IPS DF 4.7 (cell line): ENCODE measurements around the gene RPL13.

Source experiments
- DNase-seq: peaks from one replicate; pipeline ENCODE4 v3.0.0-alpha.2; 2013; ENCODE audit warnings: low spot score; ENCODE audit errors: extremely low read depth

The RPL13 gene

DNA sequence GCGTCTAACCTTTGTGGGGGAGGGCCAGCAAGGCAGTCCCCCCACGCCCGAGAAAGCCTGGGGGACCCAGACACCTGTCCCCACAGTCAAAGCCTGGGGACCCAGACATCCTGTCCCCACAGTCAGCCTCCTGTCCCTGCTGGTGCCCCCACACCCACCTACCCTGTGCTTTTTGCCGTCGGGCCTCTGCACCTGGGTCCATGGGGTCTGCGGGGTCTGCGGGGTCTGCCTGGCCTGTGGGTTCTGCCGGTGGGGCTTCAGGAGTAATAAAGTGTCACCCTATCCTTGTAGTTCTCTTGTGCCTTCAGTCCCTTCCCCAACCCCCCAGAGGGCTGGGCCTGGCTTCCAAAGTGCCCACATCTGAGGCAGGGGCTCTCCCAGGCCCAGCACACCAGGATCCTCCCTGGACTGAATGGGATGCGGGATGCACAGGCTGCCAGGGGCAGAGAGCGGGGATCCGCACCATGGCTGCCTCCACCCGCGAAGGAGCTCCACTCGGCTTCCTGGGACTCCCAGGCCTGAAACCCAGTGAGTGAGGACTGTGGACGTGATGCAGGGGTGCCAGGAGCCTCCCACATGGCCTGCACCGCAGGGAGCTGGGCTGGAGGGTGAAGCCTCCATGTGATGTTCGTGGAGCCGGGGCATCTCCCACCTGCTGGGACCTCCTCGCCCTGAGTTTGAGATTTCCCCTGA, 36.6 kb downstream of the RPL13 start:
- no peak for DNase-seq

DNA sequence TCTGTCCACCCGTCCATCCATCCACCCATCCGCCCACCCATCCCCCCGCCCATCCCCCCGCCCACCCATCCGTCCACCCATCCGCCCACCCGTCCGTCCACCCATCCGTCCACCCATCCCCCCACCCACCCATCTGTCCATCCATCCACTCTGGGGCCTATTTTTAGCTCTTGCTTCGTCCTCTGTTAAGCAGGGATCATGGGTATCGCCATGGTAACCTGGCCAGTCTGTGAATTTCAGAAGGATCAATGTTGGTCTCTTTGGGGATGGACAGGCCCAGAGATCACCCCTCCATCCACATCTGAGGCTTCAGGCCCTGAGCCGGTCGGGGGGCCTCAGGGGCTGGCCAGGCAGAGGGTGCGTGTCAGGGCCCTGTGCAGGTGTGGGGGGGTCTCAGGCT, 37.7 kb downstream of the RPL13 start:
- no peak for DNase-seq

DNA sequence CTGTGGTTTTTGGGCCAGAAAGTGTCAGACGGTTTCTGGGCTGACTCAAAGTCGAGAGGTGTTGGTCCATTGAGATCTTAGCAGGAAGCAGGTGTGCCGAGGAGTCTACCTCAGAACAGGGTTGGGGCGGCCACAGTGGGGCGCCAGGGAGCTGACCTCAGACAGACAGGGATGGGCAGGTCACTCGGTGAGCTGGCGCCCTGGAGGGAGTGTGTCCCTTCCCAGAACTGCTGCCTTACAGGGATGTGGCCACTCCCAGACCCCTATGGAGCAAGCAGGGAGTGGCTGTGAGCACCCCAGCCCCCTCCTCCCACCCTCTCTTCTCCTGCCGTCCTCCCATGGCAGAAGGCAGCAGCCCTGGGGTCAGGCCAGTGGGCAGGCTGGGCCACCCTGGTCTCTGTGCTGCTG, 39.0 kb downstream of the RPL13 start:
- DNase-seq: no peak

DNA sequence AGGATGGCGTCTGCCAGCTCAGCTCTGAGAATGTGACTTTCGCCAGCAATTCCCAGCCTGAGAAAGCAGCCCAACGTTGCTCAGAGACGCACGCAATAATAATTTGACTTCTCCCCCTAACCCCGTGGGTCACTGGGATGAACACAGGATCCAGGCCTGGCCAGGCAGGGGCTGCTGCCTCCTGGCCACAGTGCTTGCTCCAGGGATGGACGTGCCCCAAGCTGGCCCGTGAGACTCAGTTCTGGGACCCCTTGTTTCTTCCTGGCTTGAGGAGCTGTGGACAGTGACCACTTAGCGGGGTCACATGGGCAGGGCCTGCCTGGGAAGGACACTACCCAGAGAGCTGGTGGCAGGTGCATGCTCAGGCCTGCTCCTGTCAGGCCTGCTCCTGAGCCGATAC, 39.4 kb downstream of the RPL13 start:
- DNase-seq: no peak

DNA sequence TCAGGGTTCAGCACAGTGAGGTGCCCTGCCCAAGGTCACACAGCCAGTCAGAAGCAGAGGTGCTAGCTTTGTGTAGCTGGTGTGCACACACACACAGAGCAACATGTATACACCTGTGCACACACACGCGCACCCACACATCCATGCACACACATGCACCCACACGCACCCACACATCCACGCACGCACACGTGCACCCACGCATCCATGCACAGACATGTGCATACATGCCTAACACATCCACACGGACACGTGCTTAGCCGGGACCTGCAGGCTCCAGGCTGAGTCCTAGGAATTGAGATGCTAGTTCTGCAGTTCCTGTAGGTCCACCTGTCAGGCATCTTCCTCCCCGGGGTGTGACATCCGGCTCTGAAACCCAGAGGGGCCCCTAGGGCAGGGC, 39.9 kb downstream of the RPL13 start:
- no peak for DNase-seq

DNA sequence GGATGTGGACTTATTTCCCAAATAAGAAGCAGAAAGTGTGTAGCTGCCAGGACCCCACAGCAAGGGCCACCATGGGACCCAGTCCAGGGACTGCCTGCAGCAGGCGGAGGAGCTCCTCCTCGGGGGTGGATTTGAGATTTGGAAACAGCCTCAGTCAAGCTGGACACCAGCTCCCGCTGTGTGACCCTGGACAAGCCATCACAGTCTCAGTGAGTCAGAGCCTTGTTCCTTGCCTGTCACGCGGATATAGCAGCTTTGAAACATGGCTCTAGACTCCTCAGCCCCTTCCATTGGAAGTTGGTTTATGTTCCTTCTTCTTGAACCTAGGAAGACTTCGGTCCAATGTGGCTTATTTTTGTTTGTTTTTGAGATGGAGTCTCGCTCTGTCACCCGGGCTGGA, 40.5 kb downstream of the RPL13 start:
- DNase-seq: no peak

DNA sequence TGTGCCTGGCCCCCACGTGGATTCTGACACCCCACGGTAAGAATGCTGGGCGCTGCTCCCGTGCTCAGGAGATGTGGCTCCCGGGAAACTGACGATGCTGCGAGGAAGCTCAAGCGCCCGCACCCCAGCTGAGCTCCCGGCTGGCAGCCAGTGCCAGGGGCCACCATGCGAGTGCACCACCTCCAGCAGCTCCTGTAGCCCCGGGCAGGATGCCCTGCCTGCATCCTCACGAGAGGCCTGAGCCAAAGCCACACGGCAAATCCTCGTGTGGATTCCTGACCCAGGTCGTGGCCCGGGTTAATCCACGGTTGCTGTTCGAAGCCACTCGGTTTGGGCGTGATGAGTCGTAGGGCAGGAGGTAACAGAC, 41.4 kb downstream of the RPL13 start:
- DNase-seq: no peak

DNA sequence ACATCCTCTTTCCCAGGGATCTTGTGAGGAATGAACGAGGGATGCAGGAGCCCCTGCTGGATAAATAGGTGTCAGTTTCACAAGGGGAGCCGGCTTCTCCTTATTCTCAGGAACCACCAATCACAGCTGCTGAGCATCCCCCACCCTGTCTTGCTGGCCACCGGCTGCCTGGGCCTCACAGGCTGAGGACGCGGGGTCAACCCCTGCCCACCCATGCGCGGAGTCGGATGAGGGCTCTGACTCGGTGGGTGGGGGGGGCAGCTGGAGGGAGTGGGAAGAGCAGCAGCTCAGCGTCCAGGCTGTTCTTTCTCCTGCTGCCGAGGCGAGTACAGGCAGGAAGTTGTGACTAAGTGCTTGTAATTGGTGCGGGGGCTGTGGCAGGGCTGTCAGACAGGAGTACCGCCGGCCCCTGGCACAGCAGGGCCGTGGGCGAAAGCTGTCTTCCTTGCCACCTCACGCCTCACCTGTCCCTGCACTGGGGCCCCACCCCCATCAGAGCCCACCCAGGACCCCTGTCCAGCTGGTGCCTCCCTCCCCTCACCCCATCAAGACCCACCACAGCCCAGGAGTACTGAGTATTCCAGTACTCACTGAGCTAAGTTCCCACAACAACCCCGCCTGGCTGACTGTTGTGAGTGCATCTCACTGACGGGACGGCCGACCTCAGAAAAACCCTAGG, 41.9 kb downstream of the RPL13 start:
- DNase-seq: no peak

DNA sequence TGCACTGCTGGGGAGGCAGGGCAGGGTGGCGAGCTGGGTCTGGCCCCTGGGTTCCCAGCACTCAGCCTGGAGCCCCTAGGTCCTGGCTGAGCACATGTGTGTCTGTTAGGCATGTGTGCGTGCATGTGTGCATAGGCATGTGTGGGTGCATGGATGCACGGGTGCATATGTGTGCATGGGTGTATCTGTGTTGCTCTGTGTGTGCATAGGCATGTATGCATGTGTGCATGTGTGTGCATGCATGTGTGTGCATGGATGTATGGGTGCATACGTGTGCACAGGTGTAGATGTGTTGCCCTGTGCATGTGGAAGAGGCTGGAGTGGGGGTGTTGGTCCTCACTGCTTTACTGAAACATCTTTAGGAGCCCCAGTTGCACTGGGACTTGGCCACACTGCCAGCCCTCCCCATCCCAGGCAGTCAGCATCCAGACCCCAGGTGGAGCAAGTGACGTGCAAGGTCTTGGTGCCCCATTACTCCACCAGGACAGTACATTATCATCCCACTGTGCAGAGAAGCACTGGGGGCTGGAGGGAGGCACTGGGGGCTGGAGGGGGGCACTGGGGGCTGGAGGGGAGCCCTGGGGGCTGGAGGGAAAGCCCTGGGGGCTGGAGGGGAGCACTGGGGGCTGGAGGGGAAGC, 42.6 kb downstream of the RPL13 start:
- DNase-seq: no peak

DNA sequence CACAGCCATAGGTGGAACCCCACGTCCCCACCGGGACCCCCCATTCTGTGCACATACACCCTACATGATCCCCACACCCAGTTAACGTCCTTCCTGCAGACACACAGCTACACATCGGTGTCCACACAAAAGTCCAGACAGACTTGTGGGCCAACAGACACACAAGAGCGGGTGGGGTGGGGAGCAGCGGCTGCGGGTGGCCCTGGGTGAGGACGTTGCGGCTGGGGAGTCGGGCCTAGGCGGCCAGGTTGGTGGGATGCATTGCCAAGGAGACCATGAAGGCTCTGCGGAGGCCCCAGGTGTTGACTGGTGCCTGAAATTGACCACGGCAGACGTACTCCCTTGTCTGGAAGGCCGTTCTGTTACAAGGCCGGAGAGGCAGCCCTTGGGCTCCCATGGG, 44.3 kb downstream of the RPL13 start:
- no peak for DNase-seq

DNA sequence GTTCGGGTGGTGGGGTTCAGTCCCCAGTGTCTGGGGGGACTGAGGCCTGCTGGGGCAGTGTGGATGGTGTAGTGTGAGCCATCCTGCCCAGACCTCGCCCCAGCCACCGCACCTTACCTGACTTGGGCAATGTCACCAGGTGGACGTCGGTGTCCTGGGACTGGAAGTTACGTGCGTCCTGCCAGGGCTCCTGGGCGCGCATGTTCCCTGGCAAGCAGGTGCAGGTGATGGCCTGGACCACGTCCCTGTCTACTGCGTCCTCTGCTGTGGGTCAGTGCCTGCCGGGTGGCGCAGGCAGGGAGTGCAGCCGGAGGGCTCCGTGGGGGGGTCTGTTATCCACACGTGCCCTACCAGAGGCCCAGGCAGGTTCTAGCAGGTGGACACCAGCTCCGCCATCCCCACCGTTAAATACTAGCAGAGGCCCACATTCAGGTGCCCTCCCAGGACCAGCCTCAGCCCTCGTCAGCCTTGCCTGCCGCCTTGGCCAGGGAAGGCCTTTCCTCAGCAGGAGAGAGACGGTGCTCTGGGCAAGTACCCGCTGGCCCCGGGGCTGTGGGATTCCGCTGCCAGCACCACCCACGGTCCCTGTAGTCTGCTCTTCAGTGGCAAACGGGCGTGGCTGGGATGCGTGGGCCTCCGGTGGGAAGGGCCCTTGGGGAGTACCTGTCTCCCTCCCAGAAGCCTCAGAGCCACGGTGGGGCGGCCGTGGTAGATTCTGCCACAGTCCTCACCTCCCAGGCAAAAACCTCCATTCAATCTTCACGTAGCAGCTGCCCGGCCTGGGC, 44.9 kb downstream of the RPL13 start:
- DNase-seq: no peak

DNA sequence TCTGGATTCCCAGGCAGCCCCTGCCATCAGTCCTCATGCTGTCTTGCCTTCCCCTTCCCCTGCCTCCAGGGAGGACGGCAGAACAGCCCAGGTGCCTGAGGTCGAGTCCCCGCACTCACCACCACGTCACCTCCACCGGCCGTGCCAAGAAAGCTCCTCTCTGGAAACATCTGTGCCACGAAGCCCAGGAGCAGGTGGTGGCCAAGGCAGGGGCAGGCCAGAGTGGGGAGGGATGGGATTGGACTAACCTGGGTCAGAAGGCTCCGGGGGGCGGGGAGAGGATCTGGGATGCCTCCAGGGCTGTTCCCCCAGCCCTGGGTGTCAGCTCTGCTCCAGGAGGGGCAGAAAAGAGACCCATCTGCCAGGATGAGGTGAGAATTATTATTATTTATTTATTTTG, 45.5 kb downstream of the RPL13 start:
- no peak for DNase-seq

DNA sequence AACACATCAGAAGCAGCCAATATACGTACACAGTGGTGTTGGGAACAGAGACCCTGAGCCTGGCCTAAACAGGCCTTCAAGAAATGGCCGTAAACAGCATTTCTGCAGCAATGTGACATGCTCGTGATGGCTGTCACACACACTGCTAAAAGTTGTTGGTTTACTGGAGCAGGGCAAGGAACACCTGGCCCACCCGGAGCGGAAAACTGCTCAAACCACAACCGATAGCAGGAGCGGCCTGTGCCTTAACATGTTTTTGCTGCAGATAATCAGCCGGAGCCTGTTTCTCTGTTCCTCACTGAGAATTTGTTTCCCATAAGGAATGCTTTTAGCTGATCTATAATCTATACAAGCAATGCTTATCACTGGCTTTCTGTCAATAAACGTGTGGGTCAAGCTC, 47.0 kb downstream of the RPL13 start:
- no peak for DNase-seq

DNA sequence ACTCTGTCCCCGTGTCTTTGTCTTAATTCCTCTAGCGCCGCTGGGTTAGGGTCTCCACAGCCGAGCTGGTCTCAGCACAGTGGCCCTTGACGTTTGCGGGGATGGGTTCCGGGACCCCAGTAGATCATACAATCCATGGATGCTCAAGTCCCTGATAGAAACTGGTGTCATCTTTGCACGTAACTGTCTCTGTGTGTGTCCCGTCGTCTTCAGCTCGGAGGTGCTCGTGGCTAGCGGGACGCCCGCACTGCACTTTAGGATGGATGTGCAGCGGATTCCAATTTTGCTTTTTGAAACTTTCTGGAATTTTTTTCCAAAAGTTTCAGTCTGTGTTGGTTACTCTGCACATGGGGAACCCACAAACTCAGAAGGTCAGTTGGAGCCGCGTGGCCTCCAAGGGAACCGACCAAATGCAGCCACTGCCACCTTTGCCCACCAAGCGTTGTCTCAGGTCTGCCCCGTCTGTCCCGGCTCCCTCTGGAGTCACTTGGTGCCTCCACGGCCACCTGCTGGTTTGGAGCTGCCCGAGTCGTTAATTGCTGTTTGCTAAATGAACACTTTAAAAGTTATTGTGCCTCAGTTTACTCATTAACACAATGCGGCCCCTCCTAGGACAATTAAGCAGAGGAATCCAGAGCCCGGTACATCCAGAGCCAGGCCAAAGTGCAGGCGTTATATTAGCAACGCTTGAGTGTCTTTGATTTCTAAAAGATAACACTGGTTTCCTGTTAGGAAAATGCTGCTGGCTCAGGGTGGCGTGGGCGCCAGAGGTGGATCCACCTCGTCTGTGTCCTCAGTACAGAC, 47.7 kb downstream of the RPL13 start:
- DNase-seq: no peak

DNA sequence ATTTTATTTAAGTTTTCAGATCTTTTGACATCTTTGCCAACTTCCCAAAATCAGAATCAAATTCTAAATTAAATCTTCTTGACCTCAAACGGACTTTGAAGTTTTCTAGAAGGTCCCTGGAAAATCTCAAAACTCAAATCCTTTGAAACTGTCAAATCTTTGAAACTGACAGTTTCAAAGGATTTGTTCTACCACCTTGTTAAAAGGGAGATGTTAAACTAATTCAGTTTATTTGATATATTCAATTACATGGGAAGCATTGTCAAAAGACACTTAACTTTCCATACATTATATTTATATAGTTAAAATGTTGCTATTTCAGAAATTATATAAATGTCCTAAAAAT, 49.6 kb downstream of the RPL13 start:
- no peak for DNase-seq

DNA sequence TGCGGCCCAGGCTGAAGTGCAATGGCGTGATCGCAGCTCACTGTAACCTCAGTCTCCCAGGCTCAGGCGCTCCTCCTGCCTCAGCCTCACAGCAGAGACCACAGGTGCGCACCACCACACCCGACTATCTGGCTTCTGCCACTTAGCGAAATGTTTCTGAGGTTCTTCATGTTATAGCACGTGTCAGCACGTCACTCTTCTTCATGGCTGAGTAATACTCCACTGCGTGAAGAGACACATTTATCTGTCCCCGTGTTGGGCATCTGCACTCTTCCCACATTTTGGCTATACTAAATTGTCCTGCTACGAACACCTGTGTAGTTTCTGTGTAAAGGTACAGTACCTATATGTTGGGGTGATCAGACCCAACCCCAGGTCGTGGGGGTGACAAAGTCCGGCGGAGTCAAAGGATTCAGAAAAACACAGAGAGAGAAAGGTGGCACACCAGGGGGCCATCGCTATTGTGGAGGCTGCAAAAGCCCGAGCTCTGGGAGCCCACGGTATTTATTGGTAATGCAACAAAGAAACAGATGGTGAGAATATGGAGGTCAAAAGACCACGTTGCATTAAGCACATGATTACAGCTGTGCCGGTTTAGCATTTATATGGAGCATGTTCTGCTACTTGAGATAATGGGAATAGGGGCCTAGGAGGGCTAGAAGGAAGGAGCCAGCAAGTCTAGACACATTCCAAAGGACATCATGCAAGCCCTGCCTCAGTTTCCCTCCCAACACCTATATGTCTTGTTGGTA, 52.1 kb downstream of the RPL13 start:
- DNase-seq: no peak

DNA sequence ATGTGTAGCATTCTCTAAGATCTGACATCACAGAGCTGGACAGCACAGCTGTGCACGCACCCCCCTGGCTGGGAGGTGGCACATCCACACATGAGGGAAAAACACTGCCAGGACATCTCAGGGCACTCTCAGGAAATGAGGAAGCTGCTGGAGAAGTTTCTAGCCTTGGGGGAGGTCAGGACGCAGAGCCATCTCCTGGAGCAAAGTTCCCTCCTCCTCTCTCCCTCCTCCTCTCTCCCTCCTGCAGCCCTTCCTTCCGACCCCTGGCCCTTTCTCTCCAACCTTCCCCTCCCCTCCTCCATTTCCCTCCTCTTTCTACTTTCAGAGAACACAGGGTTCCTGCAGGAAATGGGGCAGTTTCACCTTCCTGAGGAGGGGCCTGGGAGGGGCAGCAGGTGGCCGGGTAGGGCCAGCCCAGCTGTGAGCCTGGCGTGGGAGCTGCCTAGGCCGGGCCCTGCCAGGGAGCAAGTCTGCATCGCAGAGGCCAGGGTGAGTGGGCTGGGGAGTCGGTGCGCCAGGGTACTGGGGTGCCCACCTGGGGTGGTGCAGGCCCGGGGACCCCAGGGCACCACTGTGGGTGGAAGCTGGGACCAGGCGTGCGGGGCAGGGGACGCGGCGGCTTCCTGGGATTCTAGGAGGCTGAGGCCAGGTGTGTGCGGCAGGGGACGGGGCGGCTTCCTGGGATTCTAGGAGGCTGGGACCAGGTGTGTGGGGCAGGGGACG, 52.9 kb downstream of the RPL13 start, which contains the start of gene DPEP1:
Gene DPEP1 (plus strand): TSS at position 412 of the 723 bp plus-strand sequence. CDS start 16,769 bp downstream, outside the sequence.
- DNase-seq: no peak

DNA sequence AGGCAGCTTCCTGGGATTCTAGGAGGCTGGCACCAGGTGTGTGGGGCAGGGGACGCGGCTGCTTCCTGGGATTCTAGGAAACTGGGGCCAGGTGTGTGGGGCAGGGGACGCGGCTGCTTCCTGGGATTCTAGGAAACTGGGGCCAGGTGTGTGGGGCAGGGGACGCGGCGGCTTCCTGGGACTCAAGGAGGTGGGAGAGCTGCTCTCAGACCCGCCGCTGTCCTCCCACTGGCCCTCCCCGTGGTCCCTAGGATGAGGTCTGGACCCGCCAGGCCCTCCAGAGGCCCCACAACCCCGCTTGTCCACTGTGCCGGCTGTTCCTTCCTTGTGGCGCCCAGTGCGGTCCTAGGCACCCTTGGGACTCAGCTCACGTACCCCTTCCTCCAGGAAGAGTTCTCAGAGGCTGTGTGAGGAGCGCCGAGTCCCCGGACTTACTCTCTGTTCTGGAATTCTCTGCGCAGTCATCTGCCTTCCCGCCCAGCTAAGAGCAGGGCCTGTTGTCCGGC, 53.5 kb downstream of the RPL13 start:
- no peak for DNase-seq
